ENCODE measurements around the gene PDZD8.

GRCh38 chr10:117262291-117262902, 112.8 kb downstream of the PDZD8 start:
- TF ChIP-seq EZH2phosphoT487 (IDR thresholded peaks at IDR 0.05; ENCODE audit: low read depth): no peak
- TF ChIP-seq, protein P1, sequence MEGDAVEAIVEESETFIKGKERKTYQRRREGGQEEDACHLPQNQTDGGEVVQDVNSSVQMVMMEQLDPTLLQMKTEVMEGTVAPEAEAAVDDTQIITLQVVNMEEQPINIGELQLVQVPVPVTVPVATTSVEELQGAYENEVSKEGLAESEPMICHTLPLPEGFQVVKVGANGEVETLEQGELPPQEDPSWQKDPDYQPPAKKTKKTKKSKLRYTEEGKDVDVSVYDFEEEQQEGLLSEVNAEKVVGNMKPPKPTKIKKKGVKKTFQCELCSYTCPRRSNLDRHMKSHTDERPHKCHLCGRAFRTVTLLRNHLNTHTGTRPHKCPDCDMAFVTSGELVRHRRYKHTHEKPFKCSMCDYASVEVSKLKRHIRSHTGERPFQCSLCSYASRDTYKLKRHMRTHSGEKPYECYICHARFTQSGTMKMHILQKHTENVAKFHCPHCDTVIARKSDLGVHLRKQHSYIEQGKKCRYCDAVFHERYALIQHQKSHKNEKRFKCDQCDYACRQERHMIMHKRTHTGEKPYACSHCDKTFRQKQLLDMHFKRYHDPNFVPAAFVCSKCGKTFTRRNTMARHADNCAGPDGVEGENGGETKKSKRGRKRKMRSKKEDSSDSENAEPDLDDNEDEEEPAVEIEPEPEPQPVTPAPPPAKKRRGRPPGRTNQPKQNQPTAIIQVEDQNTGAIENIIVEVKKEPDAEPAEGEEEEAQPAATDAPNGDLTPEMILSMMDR (IDR thresholded peaks at IDR 0.05; ENCODE audit: low read depth, low read length): no peak
